HS-27A (cell line): ENCODE data around the gene HLA-B.
A peak's percentile ranks its signal among the peaks of the same experiment; 100 is the strongest.
"Not testable (repeated sequence)": the region's sequence is repeated elsewhere in the genome, so short reads cannot be mapped to it uniquely, and the experiment has no call there.

ENCODE experiments used
- DNase-seq: peaks from one replicate; pipeline ENCODE4 v3.0.0-alpha.2; 2012; ENCODE audit warnings: low read depth, missing footprints

The HLA-B gene

DNA sequence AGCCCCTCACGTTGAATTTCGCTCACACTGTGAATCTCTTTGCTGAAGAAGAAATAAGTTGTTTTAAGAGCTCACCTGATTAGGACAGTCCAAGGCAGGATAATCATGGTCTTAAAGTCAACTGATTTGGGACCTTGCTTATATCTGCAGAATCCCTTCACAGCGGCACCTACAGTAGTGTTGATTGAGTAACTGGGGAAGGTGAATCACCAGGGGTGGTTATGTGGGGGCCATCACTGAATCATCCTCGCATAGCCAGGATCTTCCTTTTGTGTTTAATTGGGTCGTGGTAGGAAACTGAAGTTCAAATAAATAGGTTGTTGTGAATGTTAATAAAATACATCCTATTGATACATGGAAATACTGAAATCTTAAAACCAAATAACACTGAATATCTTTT is 26.2 kb upstream of the HLA-B start:
- no peak for DNase-seq

DNA sequence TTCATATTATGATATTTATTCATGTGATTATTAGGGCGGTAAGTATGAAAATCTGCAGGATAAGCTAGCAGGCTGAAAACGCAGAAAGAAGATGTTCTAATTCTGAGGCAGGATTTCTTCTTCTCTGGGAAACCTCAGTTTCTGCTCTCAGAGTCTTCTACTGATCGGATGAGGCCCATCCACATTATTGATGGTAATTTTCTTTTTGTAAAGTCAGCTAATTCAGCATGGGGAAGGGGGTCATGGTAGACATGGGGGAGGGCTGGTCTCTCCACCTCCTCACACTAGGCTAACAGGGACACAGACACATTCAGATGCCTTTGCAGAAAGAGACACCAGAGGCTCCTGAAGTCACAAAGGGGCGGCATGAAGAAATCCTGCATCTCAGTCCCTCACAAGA is 24.7 kb upstream of the HLA-B start:
- DNase-seq, result no peak

DNA sequence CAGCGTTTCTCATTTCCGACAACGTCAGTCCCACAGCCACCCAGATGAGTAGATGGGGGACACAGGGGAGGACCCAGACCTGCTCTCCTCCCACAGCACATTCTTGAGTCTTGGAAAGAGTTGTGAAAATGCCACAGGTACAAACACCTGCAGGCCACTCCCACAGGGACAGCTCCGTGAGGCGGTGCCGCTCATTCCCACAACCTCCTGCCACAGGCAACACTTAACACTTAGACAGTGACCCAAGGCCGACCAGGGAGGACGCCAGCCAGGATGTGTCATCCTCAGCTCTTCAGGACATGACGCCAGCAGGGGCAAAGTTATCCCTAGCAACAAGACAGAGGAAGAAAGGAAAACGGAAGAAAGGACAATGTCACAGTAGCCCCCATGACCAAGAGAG is 22.9 kb upstream of the HLA-B start:
- no peak for DNase-seq

DNA sequence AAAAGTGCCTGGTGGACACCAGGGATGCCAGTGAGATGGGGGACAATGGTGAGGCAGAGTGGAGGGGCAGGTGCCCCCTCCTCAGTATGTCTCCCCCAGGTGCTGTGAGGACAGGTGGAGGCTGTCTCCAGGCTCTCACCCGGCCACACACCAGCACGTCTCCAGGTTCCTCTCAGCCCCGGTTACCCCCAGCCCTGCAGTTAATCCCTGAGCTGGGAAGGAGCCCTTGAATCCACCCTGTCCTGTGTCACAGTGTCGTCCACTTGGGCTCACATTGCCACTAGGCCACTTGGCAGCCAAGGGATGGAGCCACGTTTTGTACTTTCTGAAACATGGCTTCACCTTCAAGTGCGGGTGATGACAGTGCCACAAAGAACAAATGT is 21.7 kb upstream of the HLA-B start:
- DNase-seq, result no peak

DNA sequence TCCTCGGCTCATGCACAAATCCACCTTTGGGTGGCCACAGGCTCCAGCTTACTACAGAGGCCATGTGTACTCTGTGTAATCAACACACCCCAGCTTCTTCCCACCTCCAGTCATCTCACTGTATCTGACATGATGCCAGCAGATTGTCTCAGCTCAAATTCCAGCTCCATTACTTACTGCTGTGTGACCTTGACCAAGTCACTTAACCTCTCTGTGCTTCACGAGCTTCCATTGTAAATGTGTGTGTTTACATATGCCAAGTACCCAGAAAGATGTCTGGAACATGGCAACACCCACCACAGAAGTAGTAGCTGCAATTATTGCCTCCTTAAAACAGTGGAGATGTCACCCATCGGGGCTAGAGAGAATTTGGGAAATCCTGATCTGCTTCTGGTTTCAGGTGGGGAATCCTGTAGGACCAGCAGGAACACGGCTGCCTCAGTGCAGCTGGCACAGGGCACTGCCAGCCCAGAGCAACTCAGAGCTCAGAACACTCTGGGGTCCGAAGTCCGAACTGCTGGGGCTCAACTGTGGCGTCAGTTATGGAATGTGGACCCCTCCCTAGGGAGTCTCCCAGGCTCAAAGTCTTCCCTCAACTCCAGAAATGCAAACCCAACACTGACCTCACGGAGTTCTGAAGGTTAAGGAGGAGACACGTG is 21.2 kb upstream of the HLA-B start:
- no peak for DNase-seq

DNA sequence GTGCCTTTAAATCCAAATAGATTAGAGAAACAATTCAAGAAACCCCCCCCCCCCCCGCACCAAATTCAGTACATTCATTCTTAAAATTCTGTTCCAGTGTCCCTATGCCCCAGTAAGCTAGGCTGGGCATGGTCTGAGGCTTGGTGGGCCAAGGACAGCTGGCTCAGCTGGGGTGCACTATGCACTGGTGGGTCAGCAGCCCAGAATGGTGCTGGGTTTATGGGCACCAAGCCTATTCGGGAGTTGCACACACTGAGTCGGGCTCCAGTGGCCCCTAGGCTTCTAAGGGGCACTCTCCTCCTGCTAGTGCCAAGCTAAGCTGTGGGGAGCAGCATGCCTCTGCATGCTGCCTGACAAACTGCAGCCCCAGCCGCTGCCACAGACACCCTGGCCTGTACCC is 20.1 kb upstream of the HLA-B start:
- no peak for DNase-seq

DNA sequence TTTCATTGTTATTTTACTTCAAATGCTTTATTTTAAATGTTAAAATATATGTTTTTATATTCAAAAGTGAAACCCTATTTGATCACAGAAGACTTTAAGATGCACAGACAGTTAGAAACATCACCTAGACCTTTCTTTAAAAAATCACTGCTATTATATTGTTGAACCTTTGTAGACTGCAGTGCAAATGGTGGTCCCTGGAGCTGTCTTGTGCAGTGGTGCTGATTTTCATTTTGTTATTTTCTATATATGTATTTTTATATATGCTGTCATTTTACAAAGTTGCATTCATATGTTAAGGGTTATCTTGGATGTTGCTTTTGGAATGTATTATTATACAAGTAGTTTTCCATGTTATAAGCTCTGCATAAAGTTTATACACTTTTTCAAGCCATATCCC is 18.7 kb upstream of the HLA-B start:
- DNase-seq, result no peak

DNA sequence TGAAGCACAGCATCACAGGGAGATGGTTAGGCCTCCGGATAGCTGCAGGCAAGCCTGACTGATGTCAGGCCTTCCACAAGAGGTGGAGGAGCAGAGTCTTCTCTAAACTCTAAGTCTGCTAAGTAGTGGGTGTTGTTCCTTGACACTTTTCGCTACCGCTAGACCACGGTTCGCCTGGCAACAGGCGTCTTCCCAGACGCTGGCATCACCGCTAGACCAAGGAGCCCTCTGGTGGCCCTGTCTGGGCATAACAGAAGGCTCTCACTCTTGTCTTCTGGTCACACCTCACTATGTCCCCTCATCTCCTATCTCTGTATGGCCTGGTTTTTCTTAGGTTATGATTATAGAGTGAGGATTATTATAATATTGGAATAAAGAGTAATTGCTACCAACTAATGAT is 17.1 kb upstream of the HLA-B start:
- not testable (repeated sequence) for DNase-seq

DNA sequence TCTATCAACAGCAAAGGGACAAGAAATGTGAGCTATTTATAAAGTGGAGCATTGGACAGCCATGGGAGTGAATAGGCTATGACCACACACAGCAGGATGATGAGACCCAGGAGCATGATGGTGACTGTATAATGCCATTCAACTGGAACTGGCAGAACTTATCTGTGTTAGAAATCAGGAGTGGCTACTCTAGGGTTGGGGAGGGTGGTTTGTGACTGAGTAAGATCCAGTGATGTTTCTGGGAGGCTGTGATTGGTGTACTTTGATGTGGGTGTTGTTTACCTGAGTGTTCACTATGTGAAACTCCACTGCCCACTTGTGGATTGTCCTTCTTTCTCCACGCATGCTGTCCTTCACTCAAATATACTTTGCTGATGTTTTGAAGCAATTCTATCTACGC is 11.5 kb upstream of the HLA-B start:
- DNase-seq, result no peak

DNA sequence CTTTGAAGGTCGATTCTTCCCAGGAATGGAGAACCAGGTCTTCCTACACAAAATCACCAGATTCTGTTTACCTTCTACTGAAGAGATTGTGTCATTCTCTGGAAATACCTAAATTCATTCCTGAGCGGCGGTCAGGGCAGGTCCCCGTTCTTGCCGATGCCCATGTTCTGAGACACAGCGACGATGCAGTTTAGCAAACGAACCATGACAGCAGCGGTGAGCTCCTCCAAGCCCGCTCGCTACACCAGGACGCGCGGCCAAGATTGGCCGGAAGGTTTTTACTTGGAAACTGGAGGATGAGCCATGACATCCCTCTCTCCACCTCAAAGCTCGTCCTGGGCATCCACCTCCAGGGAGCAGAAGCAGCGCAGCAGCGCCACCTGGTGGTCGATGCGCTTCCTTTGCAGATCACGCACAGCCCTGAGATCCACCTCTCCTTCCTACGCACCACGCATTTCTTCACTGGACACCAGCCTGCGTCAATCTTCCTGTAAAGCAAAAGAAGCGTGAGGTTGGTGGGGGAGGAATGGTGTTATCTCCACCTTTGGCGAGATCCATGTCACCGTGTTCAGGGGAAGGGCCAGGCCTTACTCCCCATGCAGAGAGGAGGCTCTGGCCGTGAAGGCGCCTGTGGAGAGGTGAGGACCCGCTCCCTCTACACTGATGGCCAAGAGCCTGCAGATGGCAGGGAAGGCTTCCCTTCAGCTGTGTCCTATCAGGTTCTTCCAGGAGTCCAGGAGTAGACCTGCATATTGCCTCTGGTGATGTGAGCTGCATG is 9.9 kb upstream of the HLA-B start:
- DNase-seq, result peak; percentile 85

DNA sequence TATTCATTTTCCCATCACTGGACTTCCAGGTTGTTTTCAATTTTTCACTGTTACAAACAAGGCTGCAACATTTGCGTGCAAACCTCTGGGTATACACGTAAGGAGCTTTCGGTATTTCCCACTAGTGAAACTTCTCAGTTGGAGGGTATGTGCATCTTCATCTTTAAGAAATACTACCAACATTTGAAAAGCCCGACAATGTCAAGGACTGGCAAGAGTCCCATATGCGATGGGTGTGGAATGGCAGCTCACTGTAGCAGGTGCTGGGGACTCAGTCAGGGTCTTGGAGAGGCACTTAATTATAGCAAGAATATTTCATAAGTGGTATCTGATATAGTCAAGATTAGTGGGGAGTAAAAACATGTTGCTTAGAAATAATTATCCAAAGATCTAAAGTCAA is 8.9 kb upstream of the HLA-B start:
- DNase-seq, result no peak

DNA sequence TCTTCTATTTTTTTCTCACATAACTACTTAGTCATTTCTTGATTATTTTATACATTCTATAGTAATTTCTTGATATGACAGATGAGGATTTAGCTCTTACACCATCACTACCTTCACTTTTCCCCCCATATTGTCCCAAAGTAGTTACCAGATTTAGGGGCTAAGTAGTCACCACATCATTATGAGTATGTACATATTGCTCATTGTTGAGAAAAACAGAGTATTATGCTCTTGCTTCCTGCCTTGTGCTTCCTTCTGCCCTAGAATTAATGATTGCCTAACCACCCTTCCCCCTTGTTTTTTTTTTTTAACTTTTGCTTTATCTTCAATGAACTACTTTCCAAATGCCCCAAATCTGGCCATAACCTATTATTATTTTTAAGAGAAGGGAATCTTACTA is 6.8 kb upstream of the HLA-B start:
- DNase-seq, result no peak

DNA sequence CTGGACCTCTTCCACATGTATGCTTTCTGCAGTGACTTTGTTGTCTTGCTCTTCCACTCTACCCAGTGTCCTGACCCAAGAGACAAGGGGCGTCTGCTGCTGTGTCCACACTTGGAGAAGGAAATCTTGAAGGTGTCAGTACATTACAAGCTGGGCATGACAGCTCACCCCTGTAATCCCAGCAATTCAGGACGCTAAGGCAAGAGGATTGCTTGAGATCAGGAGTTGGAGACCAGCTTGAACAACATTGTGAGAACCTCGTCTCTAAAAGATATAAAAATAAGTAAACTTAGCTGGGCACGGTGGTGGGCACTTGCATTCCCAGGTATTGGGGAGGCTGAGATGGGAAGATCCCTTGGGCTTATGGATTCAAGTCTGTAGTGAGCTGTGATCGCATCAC is 5.8 kb upstream of the HLA-B start:
- DNase-seq, result no peak

DNA sequence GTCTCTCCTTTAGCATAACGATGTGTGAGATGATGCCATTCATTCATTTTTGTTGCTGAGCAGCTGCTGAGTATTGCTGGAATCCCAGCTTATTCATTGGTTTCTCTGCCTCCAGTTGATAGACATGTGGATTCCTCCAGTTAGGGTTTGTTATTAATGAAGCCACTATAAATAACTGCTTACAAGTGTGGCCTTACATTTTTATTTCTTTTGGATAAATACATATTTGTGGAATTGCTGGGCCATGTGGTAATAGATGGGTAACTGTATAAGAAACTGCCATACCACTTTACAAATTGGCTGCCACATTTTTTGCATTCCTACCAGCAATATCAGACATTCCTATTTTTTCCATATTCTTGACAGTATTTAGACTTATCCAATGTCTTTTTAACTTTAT is 2.6 kb upstream of the HLA-B start:
- DNase-seq, result no peak

DNA sequence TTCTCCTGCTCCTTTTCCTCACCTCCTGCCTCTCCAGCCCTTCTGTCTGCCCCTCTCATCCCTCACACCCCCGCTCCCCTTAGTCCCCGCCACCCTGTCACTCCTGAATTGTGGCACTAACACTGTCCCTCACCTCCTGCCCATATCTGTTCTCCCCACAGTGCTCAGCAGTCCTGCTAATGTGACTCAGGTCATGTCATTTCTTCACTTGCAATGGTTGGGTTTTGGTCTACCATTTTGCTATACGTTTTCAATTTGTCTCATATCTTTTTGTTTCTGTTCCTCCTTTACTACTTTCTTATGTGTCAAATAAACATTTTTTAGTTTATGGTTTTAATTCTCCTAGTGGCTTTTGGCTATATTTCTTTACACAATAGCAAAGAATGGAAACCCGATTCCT is 1.3 kb upstream of the HLA-B start:
- no peak for DNase-seq

DNA sequence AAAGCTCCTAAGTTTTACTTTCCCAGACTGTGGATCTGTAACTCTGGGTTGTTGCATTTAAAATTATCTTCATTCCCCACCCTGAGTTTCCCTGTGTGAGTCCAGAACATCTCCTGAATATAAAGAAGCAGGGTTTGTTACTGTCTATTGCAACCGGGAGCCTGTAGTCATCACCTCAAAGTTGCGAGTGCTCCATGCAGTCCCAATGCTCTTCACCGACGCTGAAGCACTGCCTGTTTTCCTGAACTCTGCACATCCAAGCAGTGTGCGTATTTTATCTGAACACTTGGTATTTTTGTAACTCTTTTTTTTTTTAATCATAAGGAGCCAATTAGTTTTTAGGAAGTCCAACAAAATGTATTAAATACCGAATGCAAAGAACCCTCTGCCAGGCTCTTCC is 907 bp upstream of the HLA-B start:
- no peak for DNase-seq

DNA sequence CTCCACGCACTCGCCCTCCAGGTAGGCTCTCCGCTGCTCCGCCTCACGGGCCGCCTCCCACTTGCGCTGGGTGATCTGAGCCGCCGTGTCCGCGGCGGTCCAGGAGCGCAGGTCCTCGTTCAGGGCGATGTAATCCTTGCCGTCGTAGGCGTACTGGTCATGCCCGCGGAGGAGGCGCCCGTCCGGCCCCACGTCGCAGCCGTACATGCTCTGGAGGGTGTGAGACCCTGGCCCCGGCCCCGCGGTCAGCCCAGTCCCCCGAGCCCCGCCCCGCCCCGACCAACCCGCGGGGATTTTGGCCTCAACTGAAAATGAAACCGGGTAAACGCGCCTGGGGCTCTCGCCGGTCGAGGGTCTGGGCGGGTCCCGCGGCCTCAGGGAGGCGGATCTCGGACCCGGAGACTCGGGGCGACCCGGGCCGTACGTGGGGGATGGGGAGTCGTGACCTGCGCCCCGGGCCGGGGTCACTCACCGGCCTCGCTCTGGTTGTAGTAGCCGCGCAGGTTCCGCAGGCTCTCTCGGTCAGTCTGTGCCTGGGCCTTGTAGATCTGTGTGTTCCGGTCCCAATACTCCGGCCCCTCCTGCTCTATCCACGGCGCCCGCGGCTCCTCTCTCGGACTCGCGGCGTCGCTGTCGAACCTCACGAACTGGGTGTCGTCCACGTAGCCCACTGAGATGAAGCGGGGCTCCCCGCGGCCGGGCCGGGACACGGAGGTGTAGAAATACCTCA is 598 bp downstream of the HLA-B start:
- no peak for DNase-seq

DNA sequence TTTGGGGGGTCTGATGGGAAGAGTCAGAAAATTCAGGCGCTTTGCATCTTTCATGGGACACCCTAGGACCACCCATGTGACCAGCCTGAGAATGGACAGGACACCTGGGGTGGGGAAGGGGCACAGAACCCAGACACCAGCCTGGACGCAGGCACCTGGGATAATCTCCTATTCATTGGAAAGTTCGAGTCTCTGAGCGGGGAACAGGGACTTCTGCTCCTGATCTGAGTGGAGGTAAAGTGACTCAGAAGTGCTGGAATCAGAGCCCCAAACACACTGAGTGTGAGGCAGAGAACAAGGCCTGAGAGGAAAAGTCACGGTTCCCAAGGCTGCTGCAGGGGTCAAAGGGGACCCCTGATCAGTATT is 1.4 kb downstream of the HLA-B start:
- no peak for DNase-seq

DNA sequence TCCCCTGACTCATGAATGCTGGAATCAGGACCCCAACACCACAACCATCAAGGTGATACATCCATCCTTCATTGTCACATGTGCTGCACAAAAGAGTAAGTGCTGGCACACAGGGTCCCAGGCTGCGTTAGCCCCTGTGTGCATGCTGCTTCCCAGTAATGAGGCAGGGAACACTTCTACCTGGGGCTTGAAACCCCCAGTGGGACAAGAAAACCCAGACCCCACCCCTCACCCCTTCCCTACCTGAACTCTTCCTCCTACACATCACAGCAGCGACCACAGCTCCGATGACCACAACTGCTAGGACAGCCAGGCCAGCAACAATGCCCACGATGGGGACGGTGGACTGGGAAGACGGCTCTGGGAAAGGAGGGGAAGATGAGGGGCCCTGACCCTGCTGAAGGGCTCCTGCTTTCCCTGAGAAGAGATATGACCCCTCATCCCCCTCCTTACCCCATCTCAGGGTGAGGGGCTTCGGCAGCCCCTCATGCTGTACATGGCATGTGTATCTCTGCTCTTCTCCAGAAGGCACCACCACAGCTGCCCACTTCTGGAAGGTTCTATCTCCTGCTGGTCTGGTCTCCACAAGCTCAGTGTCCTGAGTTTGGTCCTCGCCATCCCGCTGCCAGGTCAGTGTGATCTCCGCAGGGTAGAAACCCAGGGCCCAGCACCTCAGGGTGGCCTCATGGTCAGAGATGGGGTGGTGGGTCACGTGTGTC is 2.0 kb downstream of the HLA-B start:
- no peak for DNase-seq

DNA sequence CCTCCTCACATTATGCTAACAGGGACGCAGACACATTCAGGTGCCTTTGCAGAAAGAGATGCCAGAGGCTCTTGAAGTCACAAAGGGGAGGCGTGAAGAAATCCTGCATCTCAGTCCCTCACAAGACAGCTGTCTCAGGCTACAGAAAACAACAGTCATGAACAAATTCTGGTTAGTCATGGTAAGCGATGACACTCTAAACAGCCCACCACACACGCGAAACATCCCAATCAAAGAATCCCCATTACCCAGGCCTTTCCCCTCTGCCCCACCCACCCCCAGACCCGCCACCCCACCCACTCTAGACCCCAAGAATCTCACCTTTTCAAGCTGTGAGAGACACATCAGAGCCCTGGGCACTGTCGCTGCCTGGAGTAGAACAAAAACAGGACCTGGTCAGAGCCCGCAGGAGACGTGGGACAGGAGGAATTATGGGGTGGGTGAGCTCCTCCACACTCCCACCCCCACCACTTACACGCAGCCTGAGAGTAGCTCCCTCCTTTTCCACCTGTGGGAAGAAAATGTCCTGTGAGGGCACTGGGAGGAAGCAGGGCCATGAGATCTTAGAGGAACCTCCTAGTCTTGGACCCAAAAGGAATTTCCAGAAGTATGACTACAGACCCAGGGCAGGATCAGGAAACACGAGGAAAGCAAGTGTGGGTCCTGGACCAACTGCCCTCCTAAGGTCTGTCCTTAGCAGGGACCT is 2.7 kb downstream of the HLA-B start:
- no peak for DNase-seq

DNA sequence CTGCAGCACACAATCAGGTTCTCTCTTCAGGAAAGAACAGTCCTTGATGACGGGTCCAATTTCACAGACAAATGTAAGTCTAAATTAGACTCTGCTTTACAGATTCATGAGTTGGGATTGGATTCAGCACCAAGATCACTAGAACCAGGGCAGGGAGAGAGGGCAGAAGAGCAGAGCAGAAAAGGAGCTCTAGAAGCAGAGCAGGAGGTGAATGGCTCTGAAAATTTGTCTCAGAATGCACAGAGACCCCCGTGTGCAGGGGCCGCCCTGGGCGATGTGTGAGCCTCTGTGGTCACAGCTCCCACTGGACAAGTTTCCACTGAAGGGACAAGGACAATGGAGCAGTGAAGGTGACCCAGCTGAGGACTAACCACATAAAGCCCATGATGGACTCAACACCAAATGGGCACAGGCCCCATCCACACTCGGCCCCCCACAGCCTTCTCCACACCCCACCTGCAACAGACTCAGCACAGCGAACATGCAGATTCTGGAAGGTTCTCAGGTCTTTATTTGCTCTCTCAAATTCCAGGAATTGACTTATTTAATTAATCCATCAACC is 3.5 kb downstream of the HLA-B start:
- DNase-seq, result no peak
